ENCODE results near the gene ZNF778.

DNA sequence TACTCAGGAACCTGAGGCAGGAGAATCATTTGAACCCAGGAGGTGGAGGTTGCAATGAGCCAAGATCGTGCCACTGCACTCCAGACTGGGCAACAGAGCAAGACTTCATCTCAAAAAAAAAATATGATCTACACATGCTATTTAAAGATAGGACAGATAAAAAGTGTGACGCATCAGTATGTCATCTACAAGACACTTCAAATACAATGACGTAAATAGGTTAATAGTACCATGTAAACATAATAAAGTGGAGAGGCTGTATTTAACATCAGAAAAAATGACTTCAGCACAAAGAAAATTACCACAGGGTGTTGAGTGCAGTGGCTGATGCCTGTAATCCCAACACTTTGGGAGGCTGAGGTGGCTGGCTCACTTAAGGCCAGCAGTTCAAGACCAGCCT lies 20.2 kb downstream of the ZNF778 start:
- TF ChIP-seq, protein P1, sequence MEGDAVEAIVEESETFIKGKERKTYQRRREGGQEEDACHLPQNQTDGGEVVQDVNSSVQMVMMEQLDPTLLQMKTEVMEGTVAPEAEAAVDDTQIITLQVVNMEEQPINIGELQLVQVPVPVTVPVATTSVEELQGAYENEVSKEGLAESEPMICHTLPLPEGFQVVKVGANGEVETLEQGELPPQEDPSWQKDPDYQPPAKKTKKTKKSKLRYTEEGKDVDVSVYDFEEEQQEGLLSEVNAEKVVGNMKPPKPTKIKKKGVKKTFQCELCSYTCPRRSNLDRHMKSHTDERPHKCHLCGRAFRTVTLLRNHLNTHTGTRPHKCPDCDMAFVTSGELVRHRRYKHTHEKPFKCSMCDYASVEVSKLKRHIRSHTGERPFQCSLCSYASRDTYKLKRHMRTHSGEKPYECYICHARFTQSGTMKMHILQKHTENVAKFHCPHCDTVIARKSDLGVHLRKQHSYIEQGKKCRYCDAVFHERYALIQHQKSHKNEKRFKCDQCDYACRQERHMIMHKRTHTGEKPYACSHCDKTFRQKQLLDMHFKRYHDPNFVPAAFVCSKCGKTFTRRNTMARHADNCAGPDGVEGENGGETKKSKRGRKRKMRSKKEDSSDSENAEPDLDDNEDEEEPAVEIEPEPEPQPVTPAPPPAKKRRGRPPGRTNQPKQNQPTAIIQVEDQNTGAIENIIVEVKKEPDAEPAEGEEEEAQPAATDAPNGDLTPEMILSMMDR (IDR thresholded peaks at IDR 0.05) = no peak
- TF ChIP-seq, protein P2, sequence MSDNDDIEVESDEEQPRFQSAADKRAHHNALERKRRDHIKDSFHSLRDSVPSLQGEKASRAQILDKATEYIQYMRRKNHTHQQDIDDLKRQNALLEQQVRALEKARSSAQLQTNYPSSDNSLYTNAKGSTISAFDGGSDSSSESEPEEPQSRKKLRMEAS (IDR thresholded peaks at IDR 0.05; ENCODE audit: low read depth) = no peak
- TF ChIP-seq YY1 (IDR thresholded peaks at IDR 0.05; ENCODE audit: low read depth) = no peak
- TF ChIP-seq EZH2phosphoT487 (IDR thresholded peaks at IDR 0.05; ENCODE audit: borderline replicate concordance, low read depth) = no peak
- no peak for TF ChIP-seq TEAD4 (IDR thresholded peaks at IDR 0.05; ENCODE audit: borderline replicate concordance, insufficient read depth)
- TF ChIP-seq NFIC (IDR thresholded peaks at IDR 0.05; ENCODE audit: borderline replicate concordance) = no peak
- TF ChIP-seq, protein P3, sequence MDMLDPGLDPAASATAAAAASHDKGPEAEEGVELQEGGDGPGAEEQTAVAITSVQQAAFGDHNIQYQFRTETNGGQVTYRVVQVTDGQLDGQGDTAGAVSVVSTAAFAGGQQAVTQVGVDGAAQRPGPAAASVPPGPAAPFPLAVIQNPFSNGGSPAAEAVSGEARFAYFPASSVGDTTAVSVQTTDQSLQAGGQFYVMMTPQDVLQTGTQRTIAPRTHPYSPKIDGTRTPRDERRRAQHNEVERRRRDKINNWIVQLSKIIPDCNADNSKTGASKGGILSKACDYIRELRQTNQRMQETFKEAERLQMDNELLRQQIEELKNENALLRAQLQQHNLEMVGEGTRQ (IDR thresholded peaks at IDR 0.05; ENCODE audit: borderline replicate concordance, low read depth, low read length) = no peak
- TF ChIP-seq POLR2AphosphoS5 (IDR thresholded peaks at IDR 0.05; ENCODE audit: low read depth, low read length) = no peak
- TF ChIP-seq ELF1 (IDR thresholded peaks at IDR 0.05) = no peak
- no peak for TF ChIP-seq JUND (IDR thresholded peaks at IDR 0.05)
- TF ChIP-seq, protein P4, sequence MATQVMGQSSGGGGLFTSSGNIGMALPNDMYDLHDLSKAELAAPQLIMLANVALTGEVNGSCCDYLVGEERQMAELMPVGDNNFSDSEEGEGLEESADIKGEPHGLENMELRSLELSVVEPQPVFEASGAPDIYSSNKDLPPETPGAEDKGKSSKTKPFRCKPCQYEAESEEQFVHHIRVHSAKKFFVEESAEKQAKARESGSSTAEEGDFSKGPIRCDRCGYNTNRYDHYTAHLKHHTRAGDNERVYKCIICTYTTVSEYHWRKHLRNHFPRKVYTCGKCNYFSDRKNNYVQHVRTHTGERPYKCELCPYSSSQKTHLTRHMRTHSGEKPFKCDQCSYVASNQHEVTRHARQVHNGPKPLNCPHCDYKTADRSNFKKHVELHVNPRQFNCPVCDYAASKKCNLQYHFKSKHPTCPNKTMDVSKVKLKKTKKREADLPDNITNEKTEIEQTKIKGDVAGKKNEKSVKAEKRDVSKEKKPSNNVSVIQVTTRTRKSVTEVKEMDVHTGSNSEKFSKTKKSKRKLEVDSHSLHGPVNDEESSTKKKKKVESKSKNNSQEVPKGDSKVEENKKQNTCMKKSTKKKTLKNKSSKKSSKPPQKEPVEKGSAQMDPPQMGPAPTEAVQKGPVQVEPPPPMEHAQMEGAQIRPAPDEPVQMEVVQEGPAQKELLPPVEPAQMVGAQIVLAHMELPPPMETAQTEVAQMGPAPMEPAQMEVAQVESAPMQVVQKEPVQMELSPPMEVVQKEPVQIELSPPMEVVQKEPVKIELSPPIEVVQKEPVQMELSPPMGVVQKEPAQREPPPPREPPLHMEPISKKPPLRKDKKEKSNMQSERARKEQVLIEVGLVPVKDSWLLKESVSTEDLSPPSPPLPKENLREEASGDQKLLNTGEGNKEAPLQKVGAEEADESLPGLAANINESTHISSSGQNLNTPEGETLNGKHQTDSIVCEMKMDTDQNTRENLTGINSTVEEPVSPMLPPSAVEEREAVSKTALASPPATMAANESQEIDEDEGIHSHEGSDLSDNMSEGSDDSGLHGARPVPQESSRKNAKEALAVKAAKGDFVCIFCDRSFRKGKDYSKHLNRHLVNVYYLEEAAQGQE (IDR thresholded peaks at IDR 0.05; ENCODE audit: low read depth, low read length) = no peak
- no peak for TF ChIP-seq SIN3A (IDR thresholded peaks at IDR 0.05; ENCODE audit: borderline replicate concordance, low read depth, low read length)
